ENCODE data around the gene PRX. TPM values are rescaled to one million over a fixed set of nuclear protein-coding genes. Genes with fewer than 3 reads are reported as not detected.

Gene PRX
- total and polyA plus RNA-seq, 9 of the 15 experiments (the other 6 are each of a cell fraction or from before 2014, with no cell fraction given) = 0.65 to 3.5 (median 1.7) TPM; not detected in 2

GRCh38 chr19:40362160-40362559, 51.0 kb downstream of the PRX start (continued):
- TF ChIP-seq TRIM28 (IDR thresholded peaks at IDR 0.05) (no peak), MAX (CRISPR knock-in tag; IDR thresholded peaks at IDR 0.05) (no peak), CEBPG (CRISPR knock-in tag; IDR thresholded peaks at IDR 0.05) (no peak), CEBPG (tag; conservative IDR thresholded peaks at IDR 0.05 in 1 of 2, IDR thresholded peaks at IDR 0.05 in 1 of 2) (no peak), ZC3H4 (CRISPR knock-in tag; IDR thresholded peaks at IDR 0.05; ENCODE audit: borderline replicate concordance) (no peak), MBD2 (IDR thresholded peaks at IDR 0.05; ENCODE audit: borderline replicate concordance, low read depth) (no peak), E4F1 (CRISPR knock-in tag; IDR thresholded peaks at IDR 0.05; ENCODE audit: borderline replicate concordance) (no peak), ZNF212 (CRISPR knock-in tag; IDR thresholded peaks at IDR 0.05) (no peak), HDAC2 (IDR thresholded peaks at IDR 0.05) (0 out of 2 replicates have a peak, but pooled peaks have one; percentile 36), ZNF586 (CRISPR knock-in tag; conservative IDR thresholded peaks at IDR 0.05) (no peak), ADNP (tag; IDR thresholded peaks at IDR 0.05) (0 out of 2 replicates have a peak, but pooled peaks have one; percentile 63), MITF (IDR thresholded peaks at IDR 0.05) (no peak), POLR2AphosphoS5 (IDR thresholded peaks at IDR 0.05; ENCODE audit: control insufficient read depth, insufficient read depth, low read depth, low read length) (no peak), CREB1 (IDR thresholded peaks at IDR 0.05) (no peak), CREB1 (CRISPR knock-in tag; IDR thresholded peaks at IDR 0.05) (no peak), HDAC1 (IDR thresholded peaks at IDR 0.05) (0 out of 4 replicates have a peak, but pooled peaks of 1 of the 2 experiments have one; percentile 29), TBP (optimal IDR thresholded peaks at IDR 0.05; ENCODE audit: low read depth, low read length) (no peak), RBM25 (IDR thresholded peaks at IDR 0.05; ENCODE audit: low read depth, low read length, severe bottlenecking) (peak; percentile 93), ZNF444 (CRISPR knock-in tag; IDR thresholded peaks at IDR 0.05) (no peak)
